ENCODE data around the gene SCRN3.

The SCRN3 gene

GRCh38 chr2:174436351-174436750, 40.8 kb downstream of the SCRN3 start:
- ChIA-PET POLR2A (no interaction called here), CTCF (no interaction called here)
- TF ChIP-seq ZNF384 (IDR thresholded peaks at IDR 0.05): no peak
- no peak for TF ChIP-seq NFRKB (IDR thresholded peaks at IDR 0.05)
- no peak for TF ChIP-seq L3MBTL2 (conservative IDR thresholded peaks at IDR 0.05)
- TF ChIP-seq ELF4 (IDR thresholded peaks at IDR 0.05): no peak
- TF ChIP-seq FOXK2 (IDR thresholded peaks at IDR 0.05): no peak
- TF ChIP-seq FOXM1 (IDR thresholded peaks at IDR 0.05; ENCODE audit: borderline replicate concordance): no peak
- TF ChIP-seq FOXA1 (IDR thresholded peaks at IDR 0.05): no peak
- TF ChIP-seq TARDBP (IDR thresholded peaks at IDR 0.05): no peak
- no peak for TF ChIP-seq LEF1 (IDR thresholded peaks at IDR 0.05; ENCODE audit: borderline replicate concordance)
- TF ChIP-seq PKNOX1 (IDR thresholded peaks at IDR 0.05): no peak
- no peak for TF ChIP-seq SUZ12 (IDR thresholded peaks at IDR 0.05)
- no peak for TF ChIP-seq BHLHE40 (IDR thresholded peaks at IDR 0.05; ENCODE audit: borderline replicate concordance)
- TF ChIP-seq ARNT (IDR thresholded peaks at IDR 0.05): no peak
- TF ChIP-seq SP1 (IDR thresholded peaks at IDR 0.05): no peak
- no peak for TF ChIP-seq HDGF (IDR thresholded peaks at IDR 0.05; ENCODE audit: borderline replicate concordance)
- DNase-seq (ENCODE audit: extremely low spot score): no peak

DNA sequence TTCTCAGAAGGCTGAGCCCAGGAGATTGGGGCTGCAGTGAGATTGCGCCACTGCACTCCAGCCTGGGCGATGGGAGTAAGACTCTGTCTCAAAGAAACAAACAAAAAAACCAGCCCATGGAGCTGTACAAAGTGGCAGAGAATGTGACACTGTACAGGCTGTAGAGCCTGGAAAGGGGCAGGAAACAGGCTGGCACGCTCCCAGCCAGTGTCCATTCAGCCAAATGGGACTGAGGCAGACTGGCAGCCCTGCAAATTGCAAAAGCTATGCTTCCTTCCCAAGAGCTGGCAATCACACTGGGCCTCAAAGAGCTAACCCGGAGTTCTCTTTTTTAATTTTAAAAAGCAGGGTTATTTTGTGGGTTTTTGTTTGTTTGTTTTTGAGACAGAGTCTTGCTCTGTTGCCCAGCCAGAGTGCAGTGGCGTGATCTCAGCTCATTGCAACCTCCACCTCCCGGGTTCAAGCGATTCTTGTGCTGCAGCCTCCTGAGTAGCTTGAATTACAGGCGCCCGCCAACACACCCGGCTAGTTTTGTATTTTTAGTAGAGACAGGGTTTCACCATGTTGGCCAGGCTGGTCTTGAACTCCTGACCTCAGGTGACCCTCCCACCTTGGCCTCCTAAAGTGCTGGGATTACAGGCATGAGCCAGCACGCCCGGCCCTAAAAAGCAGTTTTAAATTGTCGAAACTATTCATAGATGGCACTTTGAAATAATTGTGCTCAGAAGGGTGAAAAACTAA, 42.8 kb downstream of the SCRN3 start:
- DNase-seq (ENCODE audit: extremely low spot score): no peak
- CTCF ChIA-PET: no interaction called here
- TF ChIP-seq ZNF384 (IDR thresholded peaks at IDR 0.05) (no peak), LEF1 (IDR thresholded peaks at IDR 0.05; ENCODE audit: borderline replicate concordance) (no peak), PKNOX1 (IDR thresholded peaks at IDR 0.05) (no peak)
- POLR2A ChIA-PET: no interaction called here

DNA sequence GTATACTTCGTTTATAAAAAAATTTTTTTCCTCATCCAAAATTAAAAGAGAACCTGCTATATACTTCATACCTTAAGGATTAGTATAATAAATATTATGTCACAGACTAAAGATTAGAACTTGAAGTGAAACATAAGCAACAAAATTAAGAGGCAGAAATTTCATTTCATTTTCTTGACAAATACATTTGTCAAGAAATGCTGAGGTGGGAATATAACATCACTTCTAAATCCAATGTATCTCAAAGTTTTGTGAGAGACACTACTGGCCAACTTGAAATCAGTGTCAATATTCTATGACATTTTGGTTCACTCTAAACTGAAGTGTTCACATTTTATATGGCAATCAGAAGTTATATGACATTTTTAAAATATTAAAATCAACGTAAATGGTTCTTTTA, 43.8 kb downstream of the SCRN3 start:
- ChIA-PET POLR2A (no interaction called here), CTCF (no interaction called here)
- TF ChIP-seq FOXA1 (IDR thresholded peaks at IDR 0.05) (no peak), CTBP1 (IDR thresholded peaks at IDR 0.05; ENCODE audit: borderline replicate concordance) (no peak), FOXK2 (IDR thresholded peaks at IDR 0.05) (no peak), LEF1 (IDR thresholded peaks at IDR 0.05; ENCODE audit: borderline replicate concordance) (no peak), ZNF384 (IDR thresholded peaks at IDR 0.05) (no peak), NFRKB (IDR thresholded peaks at IDR 0.05) (no peak), FOXM1 (IDR thresholded peaks at IDR 0.05; ENCODE audit: borderline replicate concordance) (no peak), HDGF (IDR thresholded peaks at IDR 0.05; ENCODE audit: borderline replicate concordance) (no peak), TARDBP (IDR thresholded peaks at IDR 0.05) (no peak), SUZ12 (IDR thresholded peaks at IDR 0.05) (no peak), ELF4 (IDR thresholded peaks at IDR 0.05) (no peak), SP1 (IDR thresholded peaks at IDR 0.05) (no peak), ARNT (IDR thresholded peaks at IDR 0.05) (no peak), BHLHE40 (IDR thresholded peaks at IDR 0.05; ENCODE audit: borderline replicate concordance) (no peak), L3MBTL2 (conservative IDR thresholded peaks at IDR 0.05) (no peak), PKNOX1 (IDR thresholded peaks at IDR 0.05) (no peak)
- no peak for DNase-seq (ENCODE audit: extremely low spot score)

GRCh38 chr2:174439950-174440349, 44.4 kb downstream of the SCRN3 start:
- no peak for DNase-seq (ENCODE audit: extremely low spot score)
- POLR2A ChIA-PET: no interaction called here
- TF ChIP-seq TARDBP (IDR thresholded peaks at IDR 0.05): no peak
- no peak for TF ChIP-seq SP1 (IDR thresholded peaks at IDR 0.05)
- TF ChIP-seq NFRKB (IDR thresholded peaks at IDR 0.05): no peak
- no peak for TF ChIP-seq FOXM1 (IDR thresholded peaks at IDR 0.05; ENCODE audit: borderline replicate concordance)
- no peak for TF ChIP-seq LEF1 (IDR thresholded peaks at IDR 0.05; ENCODE audit: borderline replicate concordance)
- TF ChIP-seq ZNF384 (IDR thresholded peaks at IDR 0.05): no peak
- TF ChIP-seq CTBP1 (IDR thresholded peaks at IDR 0.05; ENCODE audit: borderline replicate concordance): no peak
- TF ChIP-seq ELF4 (IDR thresholded peaks at IDR 0.05): no peak
- CTCF ChIA-PET: no interaction called here

GRCh38 chr2:174442546-174443510, 47.3 kb downstream of the SCRN3 start:
- ChIA-PET CTCF (no interaction called here), POLR2A (no interaction called here)
- no peak for DNase-seq (ENCODE audit: extremely low spot score)
- TF ChIP-seq SP1 (IDR thresholded peaks at IDR 0.05) (no peak), L3MBTL2 (conservative IDR thresholded peaks at IDR 0.05) (no peak), HDGF (IDR thresholded peaks at IDR 0.05; ENCODE audit: borderline replicate concordance) (no peak), FOXA1 (IDR thresholded peaks at IDR 0.05) (no peak), FOXK2 (IDR thresholded peaks at IDR 0.05) (no peak), LEF1 (IDR thresholded peaks at IDR 0.05; ENCODE audit: borderline replicate concordance) (no peak)

DNA sequence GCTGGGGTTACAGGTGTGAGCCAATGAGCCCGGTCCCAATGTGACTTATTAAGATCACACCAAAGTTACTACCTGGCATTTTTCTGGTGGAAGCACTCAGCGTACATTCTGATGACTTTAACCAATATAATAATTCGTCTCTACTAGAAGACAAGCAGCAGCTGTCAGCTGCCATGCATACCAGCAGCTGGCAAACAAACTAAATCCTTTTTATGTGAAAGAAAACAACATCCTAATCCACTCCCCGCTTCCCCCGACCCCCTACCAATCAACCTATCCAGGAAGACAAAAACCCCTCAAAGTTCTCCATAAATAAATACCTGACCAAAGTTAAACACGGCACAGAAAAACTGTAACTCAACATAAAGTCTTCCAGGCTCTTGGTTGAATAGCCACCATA, 49.2 kb downstream of the SCRN3 start:
- DNase-seq (ENCODE audit: extremely low spot score): no peak
- ChIA-PET CTCF (no interaction called here), POLR2A (no interaction called here)
- no peak for TF ChIP-seq HDGF (IDR thresholded peaks at IDR 0.05; ENCODE audit: borderline replicate concordance)
- TF ChIP-seq L3MBTL2 (conservative IDR thresholded peaks at IDR 0.05): no peak
- TF ChIP-seq CTBP1 (IDR thresholded peaks at IDR 0.05; ENCODE audit: borderline replicate concordance): no peak
- no peak for TF ChIP-seq SUZ12 (IDR thresholded peaks at IDR 0.05)
- no peak for TF ChIP-seq SP1 (IDR thresholded peaks at IDR 0.05)
- TF ChIP-seq PKNOX1 (IDR thresholded peaks at IDR 0.05): no peak
- TF ChIP-seq ELF4 (IDR thresholded peaks at IDR 0.05): no peak
- no peak for TF ChIP-seq FOXM1 (IDR thresholded peaks at IDR 0.05; ENCODE audit: borderline replicate concordance)
- TF ChIP-seq ZNF384 (IDR thresholded peaks at IDR 0.05): no peak
- TF ChIP-seq LEF1 (IDR thresholded peaks at IDR 0.05; ENCODE audit: borderline replicate concordance): no peak
- no peak for TF ChIP-seq NFRKB (IDR thresholded peaks at IDR 0.05)
- no peak for TF ChIP-seq BHLHE40 (IDR thresholded peaks at IDR 0.05; ENCODE audit: borderline replicate concordance)
- TF ChIP-seq FOXA1 (IDR thresholded peaks at IDR 0.05): no peak
- TF ChIP-seq FOXK2 (IDR thresholded peaks at IDR 0.05): no peak
- TF ChIP-seq ARNT (IDR thresholded peaks at IDR 0.05): no peak

All from HEK293T (cell line).